ENCODE results near the gene RHOH. TPM values are rescaled to one million over a fixed set of nuclear protein-coding genes. Genes with fewer than 3 reads are reported as not detected.

The RHOH gene
- total RNA-seq, 6 experiments from 2014 or later = not detected

DNA sequence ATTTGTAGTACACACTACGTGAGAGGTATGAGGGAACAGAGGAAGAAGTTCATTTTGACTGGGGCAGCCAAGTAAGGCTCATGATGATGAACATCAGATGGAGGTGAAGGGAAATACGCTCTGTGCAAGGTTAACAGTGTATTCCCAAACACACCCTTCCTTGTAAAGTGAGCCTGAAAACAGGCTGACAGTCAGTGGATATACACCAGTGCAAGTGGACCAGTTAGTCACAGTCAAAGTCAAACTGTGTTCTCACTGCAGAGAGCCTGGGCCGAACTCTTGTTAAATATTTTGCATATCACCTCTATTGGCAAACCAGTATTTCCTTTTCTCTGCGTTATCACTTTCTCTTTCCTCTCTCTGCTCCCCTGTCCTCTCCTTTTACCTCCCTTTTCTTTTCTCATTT lies 23.4 kb upstream of the RHOH start:
- no peak for DNase-seq
- peaks cover 9% of the 10 kb centered on the region for H3K4me1 Mint-ChIP-seq (ENCODE audit: low read depth)
- H3K36me3 Mint-ChIP-seq (ENCODE audit: low read depth) = no peaks in the 10 kb centered on the region
- H3K27me3 Mint-ChIP-seq (ENCODE audit: insufficient read depth) = peaks cover 8% of the 10 kb centered on the region
- H3K4me3 Mint-ChIP-seq = no peak overlapping the region
- TF ChIP-seq, protein P1, sequence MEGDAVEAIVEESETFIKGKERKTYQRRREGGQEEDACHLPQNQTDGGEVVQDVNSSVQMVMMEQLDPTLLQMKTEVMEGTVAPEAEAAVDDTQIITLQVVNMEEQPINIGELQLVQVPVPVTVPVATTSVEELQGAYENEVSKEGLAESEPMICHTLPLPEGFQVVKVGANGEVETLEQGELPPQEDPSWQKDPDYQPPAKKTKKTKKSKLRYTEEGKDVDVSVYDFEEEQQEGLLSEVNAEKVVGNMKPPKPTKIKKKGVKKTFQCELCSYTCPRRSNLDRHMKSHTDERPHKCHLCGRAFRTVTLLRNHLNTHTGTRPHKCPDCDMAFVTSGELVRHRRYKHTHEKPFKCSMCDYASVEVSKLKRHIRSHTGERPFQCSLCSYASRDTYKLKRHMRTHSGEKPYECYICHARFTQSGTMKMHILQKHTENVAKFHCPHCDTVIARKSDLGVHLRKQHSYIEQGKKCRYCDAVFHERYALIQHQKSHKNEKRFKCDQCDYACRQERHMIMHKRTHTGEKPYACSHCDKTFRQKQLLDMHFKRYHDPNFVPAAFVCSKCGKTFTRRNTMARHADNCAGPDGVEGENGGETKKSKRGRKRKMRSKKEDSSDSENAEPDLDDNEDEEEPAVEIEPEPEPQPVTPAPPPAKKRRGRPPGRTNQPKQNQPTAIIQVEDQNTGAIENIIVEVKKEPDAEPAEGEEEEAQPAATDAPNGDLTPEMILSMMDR (IDR thresholded peaks at IDR 0.05) = no peak
- H3K9me3 Mint-ChIP-seq = no peaks in the 10 kb centered on the region
- H3K27ac Mint-ChIP-seq = no peak overlapping the region

DNA sequence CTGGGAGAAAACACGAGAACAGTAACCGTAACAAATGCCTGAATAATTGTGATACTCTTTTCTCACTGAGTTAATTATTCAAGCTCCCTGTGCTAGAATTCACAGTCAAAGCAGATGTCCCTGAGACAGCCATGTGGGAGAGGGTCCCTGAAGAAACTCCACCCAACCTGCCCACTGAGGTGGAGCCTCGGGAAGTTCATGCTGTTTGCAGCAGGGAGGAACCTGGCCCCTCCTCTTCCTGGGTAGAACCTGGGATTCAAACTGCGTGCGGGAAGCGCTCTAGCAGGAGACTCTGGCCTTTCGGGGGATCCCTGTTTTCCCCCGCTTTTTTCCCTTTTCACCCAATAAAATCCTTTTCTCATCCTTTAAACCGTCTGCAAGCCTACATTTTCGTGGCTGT lies 20.2 kb upstream of the RHOH start:
- Mint-ChIP-seq H3K4me3 (peak overlapping the region; percentile 72), H3K27ac (peak overlapping the region; percentile 40; the same call in 1 of the 2 replicates)
- DNase-seq = no peak

DNA sequence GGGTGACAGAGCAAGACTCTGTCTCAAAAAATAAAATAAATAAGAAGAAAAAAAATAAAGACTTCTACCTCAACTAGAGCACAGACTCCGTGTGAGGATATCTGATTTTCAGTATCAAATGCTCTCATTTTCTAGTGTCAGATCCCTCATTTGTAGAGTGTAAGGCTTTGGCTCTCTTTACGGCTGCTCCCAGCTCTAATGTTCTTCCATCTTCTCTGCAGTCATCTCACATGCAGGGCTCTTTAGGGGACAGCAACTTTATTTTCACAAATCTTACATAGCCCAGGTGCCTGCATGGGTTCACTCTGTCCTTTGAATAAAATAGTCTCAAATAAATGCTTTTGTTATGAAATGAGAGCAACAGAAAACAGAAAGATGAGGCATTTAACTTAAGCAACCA lies 19.2 kb upstream of the RHOH start:
- TF ChIP-seq, protein P1 (IDR thresholded peaks at IDR 0.05) = no peak

More for the DNA sequence above, 20.2 kb upstream of the RHOH start:
- H3K36me3 Mint-ChIP-seq (ENCODE audit: low read depth) = no peaks in the 10 kb centered on the region
- peaks cover 30% of the 10 kb centered on the region for H3K4me1 Mint-ChIP-seq (ENCODE audit: low read depth)
- H3K27me3 Mint-ChIP-seq (ENCODE audit: insufficient read depth) = peaks cover 8% of the 10 kb centered on the region
- TF ChIP-seq, protein P1 (IDR thresholded peaks at IDR 0.05) = no peak
- H3K9me3 Mint-ChIP-seq = no peaks in the 10 kb centered on the region

DNA sequence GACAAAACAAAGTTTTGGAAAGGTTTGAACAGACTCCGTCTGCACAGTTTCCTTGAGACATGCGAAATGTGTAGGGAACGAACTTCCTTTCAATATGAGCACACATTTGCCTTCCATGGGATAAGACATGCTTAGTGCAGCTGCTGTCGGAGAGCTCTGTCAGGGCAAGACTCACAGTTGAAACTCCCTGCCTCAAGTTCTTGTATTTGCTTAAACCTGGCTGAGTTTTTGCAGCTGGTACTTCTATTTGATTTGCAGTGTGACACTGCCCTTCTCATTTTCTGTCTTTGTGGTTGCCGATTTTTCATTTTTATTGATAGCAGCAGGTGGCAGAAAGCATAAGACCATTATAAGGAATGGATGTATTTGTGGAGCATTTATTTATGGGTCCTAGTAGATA lies 18.2 kb upstream of the RHOH start:
- no peaks in the 10 kb centered on the region for H3K36me3 Mint-ChIP-seq (ENCODE audit: low read depth)

More for the DNA sequence above, 19.2 kb upstream of the RHOH start:
- Mint-ChIP-seq H3K27ac (no peak overlapping the region), H3K4me1 (ENCODE audit: low read depth) (peaks cover 30% of the 10 kb centered on the region), H3K9me3 (no peaks in the 10 kb centered on the region), H3K27me3 (ENCODE audit: insufficient read depth) (peaks cover 6% of the 10 kb centered on the region; the same call in 1 of the 2 replicates), H3K4me3 (no peak overlapping the region), H3K36me3 (ENCODE audit: low read depth) (no peaks in the 10 kb centered on the region)
- no peak for DNase-seq

DNA sequence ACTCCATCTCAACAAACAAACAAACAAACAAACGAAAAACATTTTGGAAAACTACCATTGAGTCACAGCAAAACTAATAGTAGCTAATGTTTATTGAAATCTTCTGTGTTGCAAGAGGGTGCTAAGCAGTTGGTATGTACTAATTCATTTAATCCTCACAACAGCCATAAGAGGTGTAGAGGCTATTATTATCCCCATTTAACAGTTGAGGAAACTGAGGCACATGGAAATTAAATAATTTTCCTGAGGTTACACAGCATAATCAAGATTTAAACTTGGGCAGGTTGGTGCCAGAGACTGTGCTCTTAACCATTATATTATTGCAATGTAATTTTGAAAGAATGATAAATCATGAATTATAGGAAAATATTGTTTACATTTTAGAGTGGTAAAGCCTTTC lies 17.5 kb upstream of the RHOH start:
- H3K27ac Mint-ChIP-seq = no peak overlapping the region

More for the DNA sequence above, 18.2 kb upstream of the RHOH start:
- H3K9me3 Mint-ChIP-seq = no peaks in the 10 kb centered on the region
- H3K4me1 Mint-ChIP-seq (ENCODE audit: low read depth) = peaks cover 34% of the 10 kb centered on the region
- TF ChIP-seq, protein P1 (IDR thresholded peaks at IDR 0.05) = no peak
- H3K27me3 Mint-ChIP-seq (ENCODE audit: insufficient read depth) = peaks cover 6% of the 10 kb centered on the region; the same call in 1 of the 2 replicates
- no peak for DNase-seq
- no peak overlapping the region for H3K4me3 Mint-ChIP-seq
- H3K27ac Mint-ChIP-seq = no peak overlapping the region

More for the DNA sequence above, 17.5 kb upstream of the RHOH start:
- H3K9me3 Mint-ChIP-seq = no peaks in the 10 kb centered on the region
- no peak for DNase-seq
- H3K4me3 Mint-ChIP-seq = no peak overlapping the region
- H3K4me1 Mint-ChIP-seq (ENCODE audit: low read depth) = peaks cover 40% of the 10 kb centered on the region
- TF ChIP-seq, protein P1 (IDR thresholded peaks at IDR 0.05) = no peak
- peaks cover 6% of the 10 kb centered on the region; the same call in 1 of the 2 replicates for H3K27me3 Mint-ChIP-seq (ENCODE audit: insufficient read depth)
- H3K36me3 Mint-ChIP-seq (ENCODE audit: low read depth) = no peaks in the 10 kb centered on the region
